T-cell (primary cell): ENCODE data around the gene VAMP3. TPM values are rescaled to one million over a fixed set of nuclear protein-coding genes. Genes with fewer than 3 reads are reported as not detected.

Experiments used
- ATAC-seq, 4 experiments: fragments of 200-7000 bp in 3 of 4; fragments of 150-1000 bp in 1 of 4; cut with Tn5 transposase; replicated peaks in 1 of 4; 1 replicate in 3 of 4; 2 replicates in 1 of 4; pipeline ENCODE4 v1.10.0; 2021; ENCODE audit warnings: moderate library complexity in 3 of 4, mild to moderate bottlenecking in 2 of 4, moderate number of reproducible peaks in 1 of 4
- CTCF ChIA-PET, 2 donors: fragments of 300-600 bp; sonication (Branson Sonifier 250); formaldehyde crosslinking; loops; one replicate each; lab custom pipeline; 2022; ENCODE audit warnings: antibody characterized with exemption in 2 of 2; lab: Charles Lee
- POLR2A ChIA-PET, 2 donors: fragments of 300-600 bp; sonication (Branson Sonifier 250); formaldehyde crosslinking; loops; one replicate each; lab custom pipeline; 2022; ENCODE audit warnings: antibody characterized with exemption in 2 of 2; lab: Charles Lee
- DNase-seq, 35 experiments: peaks; one replicate each; pipeline versions ENCODE4 v3.0.0 to v3.0.0-alpha.2; 2013 to 2023
- H3K27ac ChIP-seq: one replicate; pipeline ENCODE4 v1.5.1; 2013; ENCODE audit warnings: low read length
- H3K27me3 ChIP-seq, 2 experiments: replicated peaks in 1 of 2; 1 replicate in 1 of 2; 2 replicates in 1 of 2; pipeline versions ENCODE4 v1.6.1 to v1.7.0; 2013; ENCODE audit warnings: low read length in 1 of 2, mixed read lengths in 1 of 2; ENCODE audit not compliant: control insufficient read depth in 2 of 2, insufficient read depth in 2 of 2; ENCODE audit errors: extremely low read depth in 1 of 2
- H3K36me3 ChIP-seq, 2 donors: 1 replicate in 1 of 2; 2 replicates in 1 of 2; pipeline versions ENCODE4 v1.6.1 to v1.7.0; 2013; ENCODE audit warnings: low read length in 1 of 2; ENCODE audit not compliant: control insufficient read depth in 2 of 2, insufficient read depth in 1 of 2; ENCODE audit errors: extremely low read depth in 1 of 2
- H3K4me1 ChIP-seq, 2 experiments: 1 replicate in 1 of 2; 2 replicates in 1 of 2; pipeline versions ENCODE4 v1.6.1 to v1.7.0; 2013; ENCODE audit warnings: low read length in 2 of 2, mixed read lengths in 1 of 2; ENCODE audit not compliant: insufficient read depth in 2 of 2, control insufficient read depth in 1 of 2; ENCODE audit errors: extremely low read depth in 1 of 2
- H3K4me3 ChIP-seq, 2 donors: 1 replicate in 1 of 2; 2 replicates in 1 of 2; pipeline versions ENCODE4 v1.5.1 to v1.7.0; 2013; ENCODE audit warnings: mild to moderate bottlenecking in 2 of 2, low read length in 1 of 2, moderate library complexity in 1 of 2; ENCODE audit not compliant: control insufficient read depth in 1 of 2; ENCODE audit errors: extremely low read depth in 1 of 2
- H3K9me3 ChIP-seq: 2 replicates; pipeline ENCODE4 v1.7.0; 2013
- H3K27ac Mint-ChIP-seq, 2 donors: one replicate each; pipeline ENCODE4 v1.8.0; 2020 to 2021; ENCODE audit warnings: mild to moderate bottlenecking in 2 of 2, mixed read lengths in 2 of 2
- H3K27me3 Mint-ChIP-seq, 2 donors: one replicate each; pipeline ENCODE4 v1.8.0; 2021 to 2022; ENCODE audit warnings: mixed read lengths in 2 of 2
- H3K36me3 Mint-ChIP-seq: one replicate; pipeline ENCODE4 v1.8.0; 2021; ENCODE audit warnings: mixed read lengths
- H3K4me1 Mint-ChIP-seq, 3 donors: one replicate each; pipeline ENCODE4 v1.8.0; 2020 to 2022; ENCODE audit warnings: mixed read lengths in 3 of 3, mild to moderate bottlenecking in 1 of 3
- H3K4me3 Mint-ChIP-seq, 3 donors: one replicate each; pipeline ENCODE4 v1.8.0; 2020 to 2022; ENCODE audit warnings: mild to moderate bottlenecking in 3 of 3, mixed read lengths in 3 of 3, moderate library complexity in 3 of 3
- H3K9me3 Mint-ChIP-seq, 3 donors: one replicate each; pipeline ENCODE4 v1.8.0; 2020 to 2022; ENCODE audit warnings: mixed read lengths in 3 of 3
- WGBS: methylation state at CpG from one replicate; pipeline ENCODE4 v1.1.5; 2013; ENCODE audit warnings: missing lambda C conversion rate; ENCODE audit not compliant: insufficient coverage; 5-methylcytosine and 5-hydroxymethylcytosine counted together
- total RNA-seq, 35 experiments: library from RNA in 6 of 35; stranded (reverse) in 6 of 35; fragments of 120-200 nt in 1 of 35; gene quantifications; one replicate each; pipeline versions ENCODE4 v1.2.1 to v1.2.4 and lab custom pipeline; 2013 to 2026

The VAMP3 gene
- total RNA-seq, 5 donors from 2014 or later (not counting 1 experiment from before 2014, with no cell fraction given), result 39.2 to 57.3 (median 53.3) TPM

DNA sequence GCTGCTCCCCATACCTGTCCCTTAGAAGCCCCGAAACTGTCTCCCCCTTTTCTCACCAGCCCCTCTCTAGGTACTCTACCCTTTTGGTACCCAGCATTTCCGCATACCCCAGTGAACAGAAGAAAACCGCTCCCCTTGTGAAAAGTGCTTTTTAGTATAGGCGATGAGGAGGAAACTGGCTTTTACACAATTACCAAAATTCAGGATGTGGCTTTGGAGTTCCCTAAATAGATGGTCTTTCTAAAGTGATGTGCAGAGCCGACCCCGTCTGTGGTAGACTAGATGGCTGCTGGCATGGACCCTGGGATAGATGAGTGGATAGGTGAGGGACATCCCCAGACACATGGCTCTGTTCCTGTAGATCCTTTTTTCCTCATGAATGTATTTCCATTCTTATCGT lies 10.4 kb downstream of the VAMP3 start:
- ChIA-PET POLR2A (interaction anchor here in 1 of 2 donors (0.8 kb wide), 1 partner anchor 12 kb away, joined by 4 read pairs; no protein-coding TSS in a partner anchor), CTCF (no interaction called here)
- Histone ChIP-seq H3K4me3 (no peak overlapping the region), H3K27me3 (no peaks in the 10 kb centered on the region), H3K36me3 (peaks cover 14 to 30% of the 10 kb centered on the region in 2 donors), H3K9me3 (no peaks in the 10 kb centered on the region), H3K4me1 (peaks cover 4 to 32% of the 10 kb centered on the region in 2 experiments), H3K27ac (peak overlapping the region; percentile 44)
- Mint-ChIP-seq H3K4me3 (peak overlapping the region; percentile 71 to 79 (median 79)), H3K4me1 (peaks cover 23 to 30% (median 29%) of the 10 kb centered on the region in 3 donors), H3K27ac (peak overlapping the region; percentile 32 to 71), H3K9me3 (no peaks in the 10 kb centered on the region), H3K36me3 (peaks cover 12% of the 10 kb centered on the region), H3K27me3 (no peaks in the 10 kb centered on the region)
- DNase-seq, result no peak
- 20% methylated on average over 1 of the region's 7 CpGs for WGBS
- no peak for ATAC-seq

DNA sequence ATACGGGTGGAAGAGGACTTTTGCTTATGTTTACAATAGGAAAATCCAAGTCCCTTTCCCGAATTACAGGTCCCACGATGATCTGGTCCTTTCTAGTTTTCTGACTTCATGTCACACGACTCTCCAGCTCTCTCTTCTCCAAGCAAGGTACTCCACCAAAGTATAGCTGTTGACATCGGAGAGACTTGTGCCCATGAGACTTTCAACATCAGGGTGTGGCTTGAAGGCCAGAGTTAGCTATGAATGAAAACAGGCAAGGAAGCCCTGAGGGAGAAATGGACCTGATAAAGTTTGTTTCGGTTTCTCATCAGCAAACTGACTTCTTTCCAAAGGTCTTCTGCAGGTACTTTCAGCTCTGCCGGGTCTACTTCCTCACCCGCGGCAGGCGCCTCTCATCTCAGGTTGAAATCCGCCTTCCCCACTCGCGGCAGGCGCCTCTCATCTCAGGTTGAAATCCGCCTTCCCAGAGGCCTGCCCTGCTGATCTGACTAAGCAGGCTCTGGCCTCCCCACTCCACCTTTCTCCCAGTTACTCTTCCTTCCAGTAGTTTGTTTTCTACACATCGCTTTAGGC lies 10.9 kb downstream of the VAMP3 start:
- Histone ChIP-seq H3K9me3 (no peaks in the 10 kb centered on the region), H3K27ac (peak overlapping the region; percentile 44), H3K27me3 (no peaks in the 10 kb centered on the region), H3K4me3 (no peak overlapping the region), H3K4me1 (peaks cover 4 to 32% of the 10 kb centered on the region in 2 experiments), H3K36me3 (peaks cover 14 to 29% of the 10 kb centered on the region in 2 donors)
- DNase-seq, result peak in 11 of 35 experiments; percentile 6 to 32 (median 19)
- peaks cover 10% of the 10 kb centered on the region for H3K36me3 Mint-ChIP-seq
- ATAC-seq, result no peak
- peaks cover 24 to 30% (median 29%) of the 10 kb centered on the region in 3 donors for H3K4me1 Mint-ChIP-seq
- no peaks in the 10 kb centered on the region for H3K27me3 Mint-ChIP-seq
- ChIA-PET POLR2A (interaction anchor here (0.6 to 0.8 kb wide), 2 partner anchors 11 to 13 kb away, joined by 4 to 6 read pairs; partner anchors contain the start of gene VAMP3 (in 1 of the 2)), CTCF (no interaction called here)
- peak overlapping the region; percentile 83 to 84 for H3K27ac Mint-ChIP-seq
- 56% methylated on average over 11 of the region's 16 CpGs for WGBS
- peak overlapping the region; percentile 71 to 79 (median 79) for H3K4me3 Mint-ChIP-seq
- H3K9me3 Mint-ChIP-seq, result no peaks in the 10 kb centered on the region

DNA sequence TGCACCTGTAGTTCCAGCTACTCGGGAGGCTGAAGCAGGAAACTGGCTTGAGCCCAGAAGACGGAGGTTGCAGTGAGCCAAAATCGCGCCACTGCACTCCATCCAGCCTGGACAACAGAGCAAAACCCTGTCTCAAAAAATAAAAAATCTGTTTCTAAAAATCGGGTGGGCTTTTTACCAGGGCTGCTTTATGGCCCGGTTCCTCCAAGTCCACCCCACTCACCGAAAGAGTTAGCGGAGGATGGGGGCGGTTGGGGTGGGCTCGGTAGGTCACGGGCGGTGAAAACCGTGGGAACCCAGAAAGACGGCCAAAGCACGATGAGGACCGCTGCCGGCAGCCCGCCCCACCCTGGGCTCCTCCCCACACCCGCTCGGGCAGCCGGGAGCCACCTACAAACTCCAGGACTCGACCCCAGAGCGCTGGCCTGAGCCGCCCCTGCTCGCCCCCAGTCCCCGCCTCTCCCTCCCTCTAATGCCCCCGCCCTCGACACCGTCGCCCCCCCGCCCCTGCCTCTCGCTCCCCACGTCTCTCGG lies 12.1 kb downstream of the VAMP3 start:
- Histone ChIP-seq H3K4me1 (peaks cover 4 to 32% of the 10 kb centered on the region in 2 experiments), H3K27ac (peak overlapping the region; percentile 46), H3K27me3 (no peaks in the 10 kb centered on the region), H3K36me3 (peaks cover 9 to 17% of the 10 kb centered on the region in 2 donors), H3K4me3 (peak overlapping the region; percentile 17 to 55), H3K9me3 (no peaks in the 10 kb centered on the region)
- Mint-ChIP-seq H3K9me3 (no peaks in the 10 kb centered on the region), H3K4me3 (peak overlapping the region; percentile 71 to 79 (median 79)), H3K27me3 (no peaks in the 10 kb centered on the region), H3K36me3 (peaks cover 10% of the 10 kb centered on the region), H3K27ac (peak overlapping the region; percentile 83 to 84), H3K4me1 (peaks cover 24 to 30% (median 29%) of the 10 kb centered on the region in 3 donors)
- WGBS, result 8% methylated on average over 12 of the region's 34 CpGs
- ATAC-seq, result peak in 2 of 4 experiments; percentile 7 to 19
- DNase-seq, result peak in 2 of 35 experiments; percentile 8 to 13
- ChIA-PET CTCF (interaction anchor here in 1 of 2 donors (0.6 to 1.0 kb wide), 2 partner anchors 31 to 653 kb away, joined by 3 read pairs; no protein-coding TSS in a partner anchor), POLR2A (no interaction called here)

DNA sequence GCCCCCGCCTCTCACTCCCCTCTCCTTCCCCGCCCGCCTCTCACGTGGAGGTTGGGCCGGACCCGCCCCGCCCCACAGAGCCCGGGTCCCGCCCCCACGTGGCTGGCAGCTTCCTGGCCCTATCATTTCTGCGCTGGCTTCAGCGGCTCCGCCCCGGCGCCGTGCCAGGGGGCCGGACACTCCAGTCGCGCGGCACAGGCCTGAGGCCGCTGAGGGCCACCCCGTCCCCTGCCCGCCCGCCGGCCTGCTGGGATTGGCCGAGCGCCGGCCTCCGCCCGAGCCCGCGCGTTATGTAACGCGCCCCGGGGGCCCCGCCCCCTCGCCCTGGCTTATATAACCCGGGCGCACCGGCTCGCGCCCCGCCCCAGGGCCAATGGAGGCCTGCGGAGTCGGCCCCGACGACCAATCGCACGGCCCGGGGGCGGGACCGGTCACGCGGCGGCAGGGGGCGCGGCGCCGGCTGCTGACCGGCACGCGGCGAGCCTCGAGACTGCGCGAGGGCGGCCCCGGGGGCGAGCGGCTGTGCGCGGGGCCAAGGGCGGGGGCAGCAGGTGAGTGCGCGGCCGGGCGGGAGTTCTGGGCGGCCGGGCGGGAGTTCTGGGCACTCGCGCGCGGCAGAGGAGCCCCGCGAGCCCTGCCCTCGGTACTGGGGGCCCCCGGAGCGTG lies 12.9 kb downstream of the VAMP3 start, which contains the start of gene PER3:
Gene PER3 (plus strand): TSS at position 466 of the 666 bp plus-strand sequence. CDS start 587 bp downstream, outside the sequence.
- H3K27me3 ChIP-seq, result no peaks in the 10 kb centered on the region
- H3K4me3 ChIP-seq, result peak within 1 kb of the TSS; percentile 46 to 55
- peak within 1 kb of the TSS; percentile 71 to 79 (median 79) for H3K4me3 Mint-ChIP-seq
- no peaks in the 10 kb centered on the region for H3K9me3 Mint-ChIP-seq
- DNase-seq (peak; percentile 75 to 94 (median 87)), ATAC-seq (peak; percentile 88 to 93 (median 90))
- H3K36me3 ChIP-seq, result peaks cover 3 to 17% of the 10 kb centered on the region in 2 donors
- 3% methylated on average over 87 of the region's 90 CpGs for WGBS
- H3K36me3 Mint-ChIP-seq, result peaks cover 9% of the 10 kb centered on the region
- CTCF ChIA-PET, result interaction anchor here in 1 of 2 donors (0.6 to 1.0 kb wide), 2 partner anchors 32 to 653 kb away, joined by 3 read pairs; no protein-coding TSS in a partner anchor
- peaks cover 24 to 30% (median 29%) of the 10 kb centered on the region in 3 donors for H3K4me1 Mint-ChIP-seq
- H3K27ac Mint-ChIP-seq, result peak within 1 kb of the TSS; percentile 83 to 84
- H3K27me3 Mint-ChIP-seq, result no peaks in the 10 kb centered on the region
- peak within 1 kb of the TSS; percentile 46 for H3K27ac ChIP-seq
- no peaks in the 10 kb centered on the region for H3K9me3 ChIP-seq
- POLR2A ChIA-PET, result interaction anchor here (0.6 kb wide), 2 partner anchors 79 to 156 kb away, joined by 4 to 6 read pairs; no protein-coding TSS in a partner anchor
- H3K4me1 ChIP-seq, result peaks cover 4 to 32% of the 10 kb centered on the region in 2 experiments

DNA sequence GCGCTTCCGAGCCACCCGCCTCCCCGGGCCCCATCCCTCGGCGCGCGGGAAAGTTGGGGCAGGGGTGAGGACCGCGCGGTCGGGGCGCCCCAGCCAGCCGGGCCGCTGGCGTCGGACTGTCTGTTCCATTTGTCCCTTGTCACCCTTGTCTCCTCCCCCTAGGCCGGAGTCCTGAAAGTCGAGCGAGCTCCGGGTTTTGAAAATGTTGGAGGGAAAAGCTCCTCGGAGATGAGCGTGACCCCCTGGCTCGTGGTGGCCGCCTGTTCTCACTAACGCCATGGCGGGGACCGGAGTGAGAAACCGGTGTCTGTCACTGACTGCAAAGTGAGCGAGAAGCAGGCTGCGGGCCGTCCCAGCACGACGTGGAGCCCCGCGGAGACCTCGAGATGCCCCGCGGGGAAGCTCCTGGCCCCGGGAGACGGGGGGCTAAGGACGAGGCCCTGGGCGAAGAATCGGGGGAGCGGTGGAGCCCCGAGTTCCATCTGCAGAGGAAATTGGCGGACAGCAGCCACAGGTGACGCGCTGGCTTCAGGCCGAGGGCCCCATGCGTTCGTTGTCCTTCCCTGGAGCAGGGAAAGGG lies 13.5 kb downstream of the VAMP3 start:
- no peak overlapping the region for H3K27ac ChIP-seq

More for the DNA sequence above, 13.5 kb downstream of the VAMP3 start:
- H3K9me3 ChIP-seq, result no peaks in the 10 kb centered on the region
- peaks cover 3 to 18% of the 10 kb centered on the region in 2 donors for H3K36me3 ChIP-seq
- peaks cover 4 to 32% of the 10 kb centered on the region in 2 experiments for H3K4me1 ChIP-seq
- DNase-seq (peak in 2 of 35 experiments; percentile 7 to 10), ATAC-seq (no peak)
- H3K27me3 Mint-ChIP-seq, result no peaks in the 10 kb centered on the region
- CTCF ChIA-PET, result no interaction called here
- no peaks in the 10 kb centered on the region for H3K9me3 Mint-ChIP-seq
- no peak overlapping the region for H3K27ac Mint-ChIP-seq
- peaks cover 24 to 30% (median 29%) of the 10 kb centered on the region in 3 donors for H3K4me1 Mint-ChIP-seq
- POLR2A ChIA-PET, result interaction anchor here in 1 of 2 donors (0.5 kb wide), 1 partner anchor 19 kb away, joined by 3 read pairs; no protein-coding TSS in a partner anchor
- WGBS, result 74% methylated on average over 37 of the region's 52 CpGs
- H3K36me3 Mint-ChIP-seq, result peaks cover 16% of the 10 kb centered on the region
- peak overlapping the region in 1 of 2 donors; percentile 34 for H3K4me3 ChIP-seq
- peak overlapping the region; percentile 43 to 59 (median 48) for H3K4me3 Mint-ChIP-seq
- H3K27me3 ChIP-seq, result no peaks in the 10 kb centered on the region
